ENCODE results near the gene LAMTOR1. TPM values are rescaled to one million over a fixed set of nuclear protein-coding genes. Genes with fewer than 3 reads are reported as not detected.

The LAMTOR1 gene
- total RNA-seq, 1 donor from 2014 or later = 65.8 TPM

DNA sequence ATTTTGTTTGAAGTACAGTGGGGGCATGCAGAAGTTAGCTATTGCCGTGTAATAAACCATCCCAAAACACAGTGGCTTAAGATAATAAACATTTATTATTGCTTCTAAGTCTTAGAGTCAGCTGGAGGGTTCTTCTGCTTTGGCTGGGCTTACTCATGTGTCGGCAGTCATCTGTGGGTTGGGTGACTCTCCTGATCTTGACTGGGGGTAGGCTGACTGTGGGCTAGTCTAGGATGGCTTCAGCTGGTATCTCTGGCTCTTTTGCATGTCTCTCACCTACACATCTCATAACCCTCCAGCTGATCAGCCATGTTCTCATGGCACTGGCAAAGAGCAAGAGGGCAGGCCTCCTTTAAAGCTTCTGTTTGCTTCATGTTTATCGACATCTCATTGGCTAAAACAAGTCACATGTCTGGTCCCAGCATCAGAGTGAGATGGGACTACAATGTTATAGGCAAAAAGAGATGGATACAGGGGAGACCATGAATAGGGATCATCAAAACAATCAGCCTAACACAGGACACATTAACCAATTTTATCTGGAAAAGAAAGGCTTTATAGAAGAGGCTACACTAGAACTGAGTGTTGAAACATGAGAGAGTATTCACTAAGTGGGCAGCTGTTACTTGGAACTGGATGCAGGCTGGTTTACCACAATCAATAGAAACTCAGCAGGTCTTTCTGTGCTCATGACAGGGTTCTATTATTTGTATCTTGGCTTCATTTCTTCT, 17.3 kb downstream of the LAMTOR1 start:
- Mint-ChIP-seq H3K9me3 (ENCODE audit: unreplicated experiment) (no peaks in the 10 kb centered on the region), H3K4me3 (ENCODE audit: unreplicated experiment) (no peak overlapping the region), H3K27me3 (ENCODE audit: low read depth, unreplicated experiment) (no peaks in the 10 kb centered on the region), H3K36me3 (ENCODE audit: low read depth, unreplicated experiment) (peaks cover 10% of the 10 kb centered on the region), H3K27ac (ENCODE audit: unreplicated experiment) (no peak overlapping the region), H3K4me1 (ENCODE audit: low read depth, unreplicated experiment) (no peaks in the 10 kb centered on the region)
- TF ChIP-seq EZH2 (IDR thresholded peaks at IDR 0.05; ENCODE audit: insufficient read depth, low read length) = no peak
- TF ChIP-seq, protein P1, sequence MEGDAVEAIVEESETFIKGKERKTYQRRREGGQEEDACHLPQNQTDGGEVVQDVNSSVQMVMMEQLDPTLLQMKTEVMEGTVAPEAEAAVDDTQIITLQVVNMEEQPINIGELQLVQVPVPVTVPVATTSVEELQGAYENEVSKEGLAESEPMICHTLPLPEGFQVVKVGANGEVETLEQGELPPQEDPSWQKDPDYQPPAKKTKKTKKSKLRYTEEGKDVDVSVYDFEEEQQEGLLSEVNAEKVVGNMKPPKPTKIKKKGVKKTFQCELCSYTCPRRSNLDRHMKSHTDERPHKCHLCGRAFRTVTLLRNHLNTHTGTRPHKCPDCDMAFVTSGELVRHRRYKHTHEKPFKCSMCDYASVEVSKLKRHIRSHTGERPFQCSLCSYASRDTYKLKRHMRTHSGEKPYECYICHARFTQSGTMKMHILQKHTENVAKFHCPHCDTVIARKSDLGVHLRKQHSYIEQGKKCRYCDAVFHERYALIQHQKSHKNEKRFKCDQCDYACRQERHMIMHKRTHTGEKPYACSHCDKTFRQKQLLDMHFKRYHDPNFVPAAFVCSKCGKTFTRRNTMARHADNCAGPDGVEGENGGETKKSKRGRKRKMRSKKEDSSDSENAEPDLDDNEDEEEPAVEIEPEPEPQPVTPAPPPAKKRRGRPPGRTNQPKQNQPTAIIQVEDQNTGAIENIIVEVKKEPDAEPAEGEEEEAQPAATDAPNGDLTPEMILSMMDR (IDR thresholded peaks at IDR 0.05; ENCODE audit: insufficient read depth, low read depth, low read length) = no peak
- no peak overlapping the region for H2AFZ ChIP-seq (ENCODE audit: low read depth, low read length)
- peaks cover 7% of the 10 kb centered on the region for H3K4me1 ChIP-seq (ENCODE audit: insufficient read depth, low read length)
- peaks cover 14% of the 10 kb centered on the region for H3K36me3 ChIP-seq (ENCODE audit: insufficient read depth, low read length)
- H4K20me1 ChIP-seq (ENCODE audit: insufficient read depth, low read length) = no peaks in the 10 kb centered on the region
- FAIRE-seq = no peak
- no peaks in the 10 kb centered on the region for H3K79me2 ChIP-seq (ENCODE audit: insufficient read depth, low read length)
- no peak for DNase-seq (ENCODE audit: low read depth)
- no peak overlapping the region for H3K9ac ChIP-seq (ENCODE audit: low read length)
- no peaks in the 10 kb centered on the region for H3K9me3 ChIP-seq (ENCODE audit: insufficient read depth, low read depth, low read length)
- H3K27me3 ChIP-seq (ENCODE audit: insufficient read depth, low read length) = no peaks in the 10 kb centered on the region
- H3K4me3 ChIP-seq (ENCODE audit: insufficient read depth, low read depth, low read length) = no peak overlapping the region
- H3K27ac ChIP-seq (ENCODE audit: low read depth, low read length) = no peak overlapping the region
- no peak overlapping the region for H3K4me2 ChIP-seq (ENCODE audit: low read length)

DNA sequence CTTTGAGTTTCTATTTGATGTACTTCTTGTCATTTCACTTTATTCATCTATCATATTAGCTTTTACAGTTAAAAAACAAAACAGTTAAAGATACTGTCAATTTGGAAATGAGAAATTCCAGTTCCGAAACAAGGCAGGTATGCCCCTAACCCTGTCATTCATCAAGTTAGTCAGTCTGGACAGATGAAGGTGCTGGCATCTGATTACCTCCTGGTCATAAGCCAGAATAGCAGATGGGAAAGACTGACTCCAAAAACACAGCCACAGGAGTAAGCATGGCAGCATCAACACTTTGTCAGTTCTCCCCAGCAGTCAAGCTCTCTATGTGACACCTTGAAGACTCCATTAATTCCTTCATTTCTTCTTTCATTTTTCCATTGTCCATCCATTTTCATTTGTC, 18.1 kb downstream of the LAMTOR1 start:
- H3K27ac Mint-ChIP-seq (ENCODE audit: unreplicated experiment) = no peak overlapping the region
- H3K27ac ChIP-seq (ENCODE audit: low read depth, low read length) = no peak overlapping the region
- no peak overlapping the region for H3K9ac ChIP-seq (ENCODE audit: low read length)
- H3K9me3 Mint-ChIP-seq (ENCODE audit: unreplicated experiment) = no peaks in the 10 kb centered on the region
- peaks cover 7% of the 10 kb centered on the region for H3K4me1 ChIP-seq (ENCODE audit: insufficient read depth, low read length)
- peaks cover 2% of the 10 kb centered on the region for H3K79me2 ChIP-seq (ENCODE audit: insufficient read depth, low read length)
- H3K27me3 Mint-ChIP-seq (ENCODE audit: low read depth, unreplicated experiment) = no peaks in the 10 kb centered on the region
- no peaks in the 10 kb centered on the region for H3K4me1 Mint-ChIP-seq (ENCODE audit: low read depth, unreplicated experiment)
- TF ChIP-seq, protein P1 (IDR thresholded peaks at IDR 0.05; ENCODE audit: insufficient read depth, low read depth, low read length) = no peak
- no peak for TF ChIP-seq EZH2 (IDR thresholded peaks at IDR 0.05; ENCODE audit: insufficient read depth, low read length)
- no peaks in the 10 kb centered on the region for H3K9me3 ChIP-seq (ENCODE audit: insufficient read depth, low read depth, low read length)
- DNase-seq (ENCODE audit: low read depth) = no peak
- FAIRE-seq = no peak
- H3K27me3 ChIP-seq (ENCODE audit: insufficient read depth, low read length) = no peaks in the 10 kb centered on the region
- no peak overlapping the region for H2AFZ ChIP-seq (ENCODE audit: low read depth, low read length)
- no peak overlapping the region for H3K4me2 ChIP-seq (ENCODE audit: low read length)
- peaks cover 11% of the 10 kb centered on the region for H3K36me3 ChIP-seq (ENCODE audit: insufficient read depth, low read length)
- H3K4me3 ChIP-seq (ENCODE audit: insufficient read depth, low read depth, low read length) = no peak overlapping the region
- H4K20me1 ChIP-seq (ENCODE audit: insufficient read depth, low read length) = no peaks in the 10 kb centered on the region
- H3K4me3 Mint-ChIP-seq (ENCODE audit: unreplicated experiment) = no peak overlapping the region
- peaks cover 7% of the 10 kb centered on the region for H3K36me3 Mint-ChIP-seq (ENCODE audit: low read depth, unreplicated experiment)

DNA sequence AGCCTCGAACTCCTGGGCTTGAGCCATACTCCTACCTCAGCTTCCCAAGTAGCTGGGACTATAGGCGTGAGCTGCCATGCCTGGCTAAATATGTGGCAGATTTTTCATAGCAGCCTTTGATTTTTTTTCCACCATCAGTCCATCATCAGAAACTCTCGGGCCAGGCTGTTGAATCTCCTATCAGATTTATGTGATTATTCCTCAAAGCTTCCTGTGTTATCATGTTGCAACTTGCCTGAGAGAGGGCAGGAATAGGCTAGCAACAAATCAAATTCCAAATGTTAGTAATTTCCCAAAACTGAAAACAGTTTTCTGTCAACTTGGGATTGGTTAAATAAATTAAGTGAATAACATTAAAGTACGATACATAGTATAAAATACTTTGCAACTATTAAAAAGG, 19.0 kb downstream of the LAMTOR1 start:
- H3K9me3 ChIP-seq (ENCODE audit: insufficient read depth, low read depth, low read length) = no peaks in the 10 kb centered on the region
- no peak for DNase-seq (ENCODE audit: low read depth)
- no peak overlapping the region for H3K27ac ChIP-seq (ENCODE audit: low read depth, low read length)
- peaks cover 10% of the 10 kb centered on the region for H3K36me3 ChIP-seq (ENCODE audit: insufficient read depth, low read length)
- H3K9ac ChIP-seq (ENCODE audit: low read length) = no peak overlapping the region
- Mint-ChIP-seq H3K27me3 (ENCODE audit: low read depth, unreplicated experiment) (no peaks in the 10 kb centered on the region), H3K36me3 (ENCODE audit: low read depth, unreplicated experiment) (peaks cover under 1% of the 10 kb centered on the region), H3K4me1 (ENCODE audit: low read depth, unreplicated experiment) (peaks cover 4% of the 10 kb centered on the region), H3K27ac (ENCODE audit: unreplicated experiment) (no peak overlapping the region), H3K4me3 (ENCODE audit: unreplicated experiment) (no peak overlapping the region), H3K9me3 (ENCODE audit: unreplicated experiment) (no peaks in the 10 kb centered on the region)
- no peak for FAIRE-seq
- no peak overlapping the region for H3K4me3 ChIP-seq (ENCODE audit: insufficient read depth, low read depth, low read length)
- H2AFZ ChIP-seq (ENCODE audit: low read depth, low read length) = no peak overlapping the region
- H4K20me1 ChIP-seq (ENCODE audit: insufficient read depth, low read length) = no peaks in the 10 kb centered on the region
- H3K4me1 ChIP-seq (ENCODE audit: insufficient read depth, low read length) = peaks cover 10% of the 10 kb centered on the region
- H3K27me3 ChIP-seq (ENCODE audit: insufficient read depth, low read length) = no peaks in the 10 kb centered on the region
- H3K4me2 ChIP-seq (ENCODE audit: low read length) = no peak overlapping the region
- no peak for TF ChIP-seq EZH2 (IDR thresholded peaks at IDR 0.05; ENCODE audit: insufficient read depth, low read length)
- TF ChIP-seq, protein P1 (IDR thresholded peaks at IDR 0.05; ENCODE audit: insufficient read depth, low read depth, low read length) = no peak
- H3K79me2 ChIP-seq (ENCODE audit: insufficient read depth, low read length) = peaks cover 11% of the 10 kb centered on the region
